Lung (tissue), 12 donors: Measurements from ENCODE around the gene SOX9. TPM values are rescaled to one million over a fixed set of nuclear protein-coding genes. Genes with fewer than 3 reads are reported as not detected.

Source experiments
- ATAC-seq: fragments of 200-7000 bp; cut with Tn5 transposase; one replicate; pipeline ENCODE4 v1.9.1; 2020; ENCODE audit warnings: moderate number of reproducible peaks; ENCODE audit not compliant: insufficient read depth, low FRiP score
- DNase-seq, 3 donors: peaks; one replicate each; pipeline ENCODE4 v3.0.0-alpha.2; 2013 to 2017
- H3K27ac ChIP-seq, 2 donors: one replicate each; pipeline ENCODE4 v1.5.1; 2013; ENCODE audit warnings: mild to moderate bottlenecking in 2 of 2, moderate library complexity in 2 of 2, control low read depth in 1 of 2, inconsistent platforms in 1 of 2, low read depth in 1 of 2, low read length in 1 of 2
- H3K27me3 ChIP-seq, 3 donors: one replicate each; pipeline ENCODE4 v1.5.1; 2013; ENCODE audit warnings: low read length in 2 of 3; ENCODE audit not compliant: control insufficient read depth in 3 of 3, insufficient read depth in 3 of 3
- H3K36me3 ChIP-seq, 4 donors: one replicate each; pipeline ENCODE4 v1.5.1; 2013; ENCODE audit warnings: low read length in 4 of 4, mild to moderate bottlenecking in 1 of 4, moderate library complexity in 1 of 4; ENCODE audit not compliant: control insufficient read depth in 4 of 4, insufficient read depth in 4 of 4
- H3K4me1 ChIP-seq, 5 donors: one replicate each; pipeline ENCODE4 v1.5.1; 2013; ENCODE audit warnings: low read length in 5 of 5, mild to moderate bottlenecking in 2 of 5, moderate library complexity in 1 of 5; ENCODE audit not compliant: control insufficient read depth in 5 of 5, insufficient read depth in 5 of 5
- H3K4me3 ChIP-seq: one replicate; pipeline ENCODE4 v1.5.1; 2013; ENCODE audit warnings: mild to moderate bottlenecking, control low read depth, moderate library complexity
- H3K9ac ChIP-seq, 2 donors: one replicate each; pipeline ENCODE4 v1.5.1; 2013; ENCODE audit warnings: low read length in 2 of 2, control low read depth in 1 of 2; ENCODE audit not compliant: insufficient read depth in 1 of 2
- H3K9me3 ChIP-seq, 4 donors: one replicate each; pipeline ENCODE4 v1.5.1; 2013; ENCODE audit warnings: low read length in 3 of 4, mild to moderate bottlenecking in 1 of 4, moderate library complexity in 1 of 4; ENCODE audit not compliant: control insufficient read depth in 4 of 4, insufficient read depth in 3 of 4
- CTCF ChIP-seq: IDR thresholded peaks from 2 replicates; pipeline ENCODE4 v1.5.1; 2012; ENCODE audit warnings: mild to moderate bottlenecking; ENCODE audit errors: control extremely low read depth, extremely low read depth
- WGBS, 2 donors: extraction: QIAGEN DNeasy Blood & Tissue Kit; methylation state at CpG; one replicate each; pipeline ENCODE4 v1.1.7; 2013; 5-methylcytosine and 5-hydroxymethylcytosine counted together
- polyA plus RNA-seq, 2 donors: library from polyadenylated mRNA; stranded (reverse); fragments of 200-250 nt; gene quantifications; one replicate each; pipeline ENCODE4 v1.2.1, GENCODE V29; 2013
- total RNA-seq, 2 donors: library from RNA; depleted of rRNA in 1 of 2; stranded (reverse); fragments of >200 nt in 1 of 2; gene quantifications; one replicate each; pipeline ENCODE4 v1.2.1, GENCODE V29; 2014 to 2021
- donor health status: control.
- donor health status: control.
- donor health status: Bipolar disorder and iron deficiency.
- donor health status: healthy.
- donor health status: DM: yes; HTN: yes; CAD: no.

SOX9 gene
- total and polyA plus RNA-seq, 4 donors = 2.3 to 19.2 (median 3.8) TPM

DNA sequence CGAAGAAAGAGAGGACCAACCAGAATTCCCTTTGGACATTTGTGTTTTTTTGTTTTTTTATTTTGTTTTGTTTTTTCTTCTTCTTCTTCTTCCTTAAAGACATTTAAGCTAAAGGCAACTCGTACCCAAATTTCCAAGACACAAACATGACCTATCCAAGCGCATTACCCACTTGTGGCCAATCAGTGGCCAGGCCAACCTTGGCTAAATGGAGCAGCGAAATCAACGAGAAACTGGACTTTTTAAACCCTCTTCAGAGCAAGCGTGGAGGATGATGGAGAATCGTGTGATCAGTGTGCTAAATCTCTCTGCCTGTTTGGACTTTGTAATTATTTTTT lies 3.6 kb downstream of the SOX9 start:
- peaks cover 0 to 3% (median 0%) of the 10 kb centered on the region in 4 donors for H3K9me3 ChIP-seq
- TF ChIP-seq CTCF = no peak
- ATAC-seq = no peak
- peaks cover 0 to 10% (median 0%) of the 10 kb centered on the region in 4 donors for H3K36me3 ChIP-seq
- no peak for DNase-seq
- H3K27ac ChIP-seq = no peak overlapping the region
- no peak overlapping the region for H3K9ac ChIP-seq
- WGBS, 2 donors = 83 to 89% methylated on average over 7 of the region's 7 CpGs
- H3K4me3 ChIP-seq = no peak overlapping the region
- H3K4me1 ChIP-seq = peaks cover 0 to 43% (median 11%) of the 10 kb centered on the region in 5 donors
- peaks cover 0 to 13% (median 5%) of the 10 kb centered on the region in 3 donors for H3K27me3 ChIP-seq

- Histone ChIP-seq H3K27me3 (peaks cover 0 to 7% (median 2%) of the 10 kb centered on the region in 3 donors), H3K9me3 (peaks cover 0 to 3% (median 0%) of the 10 kb centered on the region in 4 donors), H3K9ac (no peak overlapping the region), H3K4me1 (peaks cover 0 to 38% (median 10%) of the 10 kb centered on the region in 5 donors), H3K27ac (no peak overlapping the region), H3K4me3 (no peak overlapping the region), H3K36me3 (peaks cover 0 to 10% (median 0%) of the 10 kb centered on the region in 4 donors)
- ATAC-seq (no peak), DNase-seq (no peak)
- TF ChIP-seq CTCF = no peak
- WGBS, 2 donors = 61 to 69% methylated on average over 4 of the region's 4 CpGs
Measured at GRCh38 chr17:72125226-72125651, 4.4 kb downstream of the SOX9 start.

GRCh38 chr17:72125742-72126141 lies 4.9 kb downstream of the SOX9 start:
- H3K27me3 ChIP-seq = peaks cover 0 to 4% (median 2%) of the 10 kb centered on the region in 3 donors
- peaks cover 0 to 38% (median 10%) of the 10 kb centered on the region in 5 donors for H3K4me1 ChIP-seq
- peaks cover 0 to 3% (median 0%) of the 10 kb centered on the region in 4 donors for H3K9me3 ChIP-seq
- TF ChIP-seq CTCF = no peak
- H3K36me3 ChIP-seq = peaks cover 0 to 10% (median 0%) of the 10 kb centered on the region in 4 donors
- ATAC-seq (no peak), DNase-seq (no peak)
- H3K27ac ChIP-seq = no peak overlapping the region
- no peak overlapping the region for H3K4me3 ChIP-seq
- H3K9ac ChIP-seq = no peak overlapping the region
